ENCODE measurements around the gene HTR6.

Gene HTR6

GRCh38 chr1:19689856-19690255, 25.2 kb downstream of the HTR6 start:
- no peak for DNase-seq

DNA sequence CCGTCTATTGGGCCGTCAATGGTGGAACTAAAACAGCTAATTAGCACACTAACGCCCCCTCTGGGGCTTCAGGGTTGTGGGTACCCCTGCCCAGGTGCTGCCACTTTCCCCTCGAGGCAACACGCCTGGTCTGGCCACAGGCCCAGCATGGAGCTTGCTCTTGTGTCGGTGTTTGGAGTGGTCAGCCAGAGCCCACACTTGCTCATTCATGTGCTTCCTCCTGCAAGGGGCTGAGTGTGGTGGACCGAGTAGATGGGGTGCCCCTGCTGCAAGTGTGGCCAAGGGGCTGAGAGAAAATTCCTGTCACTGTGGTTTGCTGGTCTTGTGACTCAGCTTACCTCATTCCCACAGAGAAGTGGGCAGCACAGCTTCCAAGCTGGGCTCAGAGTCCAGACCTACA, 25.7 kb downstream of the HTR6 start:
- no peak for DNase-seq

DNA sequence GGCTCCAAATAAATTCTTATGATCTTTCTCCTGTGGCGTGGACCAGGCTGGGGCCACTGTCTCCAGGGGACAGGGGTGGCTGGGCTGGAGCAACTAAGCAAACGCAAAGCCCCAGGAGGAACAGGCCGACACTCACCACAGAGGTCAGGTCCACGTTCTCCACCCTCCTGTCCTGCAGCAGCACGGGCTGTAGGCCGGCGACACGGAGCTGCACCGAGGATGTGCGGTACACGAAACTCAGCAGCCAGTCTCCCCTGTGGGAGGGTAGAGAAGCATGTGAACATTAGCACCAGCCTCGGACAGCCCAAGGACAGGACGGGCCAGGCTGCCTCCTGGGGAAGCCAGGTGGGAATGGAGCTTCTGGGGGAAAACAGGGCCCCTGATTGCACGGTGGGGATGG, 29.6 kb downstream of the HTR6 start:
- DNase-seq, result no peak

DNA sequence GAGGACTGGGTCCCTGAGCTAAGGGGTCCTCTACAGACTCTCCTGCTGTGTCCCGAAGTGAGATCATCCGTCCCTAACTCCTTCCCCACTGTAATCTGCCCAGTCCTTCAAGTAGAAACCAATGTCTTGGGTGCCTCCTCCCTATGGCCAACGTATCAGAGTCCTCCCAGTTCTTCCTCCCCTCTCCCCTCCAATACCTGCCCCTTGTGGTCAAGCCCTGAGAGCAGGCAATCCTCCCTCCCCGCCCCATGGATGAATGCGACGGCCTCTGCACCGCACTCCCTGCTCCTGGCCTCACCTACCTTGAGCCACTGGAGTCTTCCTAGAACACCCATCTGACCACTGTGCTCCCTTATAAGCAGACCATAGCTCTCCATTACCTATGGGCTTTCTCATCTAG, 31.1 kb downstream of the HTR6 start:
- no peak for DNase-seq

GRCh38 chr1:19696820-19697219, 32.1 kb downstream of the HTR6 start:
- DNase-seq, result no peak

DNA sequence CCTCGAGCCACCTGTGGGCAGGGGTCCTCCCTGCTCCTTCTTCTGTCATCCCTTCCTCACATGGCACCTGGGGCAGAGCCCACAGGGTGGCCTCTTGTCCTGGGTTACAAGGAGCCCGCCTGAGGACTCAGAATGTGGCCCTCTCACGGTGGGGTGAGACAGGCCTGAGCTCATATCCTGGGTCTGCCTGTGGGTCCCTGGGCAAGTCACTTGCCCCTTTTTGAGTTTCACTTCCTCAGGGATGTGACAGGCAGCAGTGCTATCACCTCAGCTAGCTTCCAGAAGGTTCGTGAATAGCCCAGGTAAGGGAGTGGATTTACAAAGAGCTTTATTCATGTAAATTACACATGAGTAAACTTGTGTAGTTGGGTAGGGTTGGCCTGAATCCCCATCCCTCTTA, 33.5 kb downstream of the HTR6 start:
- no peak for DNase-seq

- no peak for DNase-seq
Measured at GRCh38 chr1:19700079-19700777, 35.6 kb downstream of the HTR6 start.

DNA sequence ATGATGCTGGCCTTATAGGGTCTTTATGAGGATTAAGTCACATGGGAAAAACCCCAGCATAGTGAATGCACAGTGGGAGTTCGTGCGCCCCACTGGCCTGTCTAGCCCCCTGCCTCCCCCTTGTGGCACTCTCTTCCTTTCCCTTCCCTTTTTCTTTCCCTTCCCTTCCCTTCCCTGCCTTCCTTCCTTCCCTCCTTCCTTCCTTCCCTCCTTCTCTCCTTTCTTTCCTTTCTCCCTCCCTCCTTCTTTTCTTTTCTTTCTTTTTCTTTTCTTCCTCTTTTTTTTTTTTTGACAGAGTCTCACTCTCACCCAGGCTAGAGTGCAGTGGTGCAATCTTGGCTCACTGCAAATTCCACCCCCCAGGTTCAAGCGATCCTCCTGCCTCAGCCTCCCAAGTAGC, 38.6 kb downstream of the HTR6 start:
- DNase-seq, result no peak

GRCh38 chr1:19704247-19705113, 39.8 kb downstream of the HTR6 start:
- peak in 4 of 5 donors; percentile 14 to 59 (median 38) for DNase-seq

GRCh38 chr1:19705464-19705863, 40.8 kb downstream of the HTR6 start:
- DNase-seq, result no peak

GRCh38 chr1:19706136-19706535, 41.5 kb downstream of the HTR6 start:
- no peak for DNase-seq

DNA sequence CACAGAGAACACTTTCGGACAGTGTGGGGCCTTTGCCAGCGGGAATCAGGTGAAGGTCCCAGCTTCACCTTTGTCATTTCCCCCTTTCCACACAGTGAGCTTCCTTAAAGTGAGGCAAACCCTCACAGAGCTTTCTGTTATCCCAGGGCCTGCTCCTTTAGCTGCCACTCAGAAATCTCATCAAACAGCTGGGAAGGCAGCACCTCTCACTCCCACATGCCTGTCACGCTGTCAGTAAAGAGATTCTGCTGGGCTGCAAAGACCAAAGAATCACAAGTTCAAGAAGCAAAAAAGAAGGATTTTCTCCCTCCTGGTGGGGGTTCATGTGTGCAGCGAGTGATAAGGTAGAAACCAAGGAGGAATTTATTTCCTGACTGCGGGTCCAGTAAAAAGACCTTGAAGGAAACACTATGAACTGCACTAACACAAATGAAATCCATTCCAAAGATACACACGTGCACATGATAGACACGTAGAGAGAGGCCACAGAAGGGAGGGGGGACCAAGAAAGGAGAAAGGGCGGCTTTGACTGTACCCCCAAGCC, 44.0 kb downstream of the HTR6 start:
- no peak for DNase-seq

- DNase-seq, result no peak
Measured at GRCh38 chr1:19709260-19709793, 44.7 kb downstream of the HTR6 start.

DNA sequence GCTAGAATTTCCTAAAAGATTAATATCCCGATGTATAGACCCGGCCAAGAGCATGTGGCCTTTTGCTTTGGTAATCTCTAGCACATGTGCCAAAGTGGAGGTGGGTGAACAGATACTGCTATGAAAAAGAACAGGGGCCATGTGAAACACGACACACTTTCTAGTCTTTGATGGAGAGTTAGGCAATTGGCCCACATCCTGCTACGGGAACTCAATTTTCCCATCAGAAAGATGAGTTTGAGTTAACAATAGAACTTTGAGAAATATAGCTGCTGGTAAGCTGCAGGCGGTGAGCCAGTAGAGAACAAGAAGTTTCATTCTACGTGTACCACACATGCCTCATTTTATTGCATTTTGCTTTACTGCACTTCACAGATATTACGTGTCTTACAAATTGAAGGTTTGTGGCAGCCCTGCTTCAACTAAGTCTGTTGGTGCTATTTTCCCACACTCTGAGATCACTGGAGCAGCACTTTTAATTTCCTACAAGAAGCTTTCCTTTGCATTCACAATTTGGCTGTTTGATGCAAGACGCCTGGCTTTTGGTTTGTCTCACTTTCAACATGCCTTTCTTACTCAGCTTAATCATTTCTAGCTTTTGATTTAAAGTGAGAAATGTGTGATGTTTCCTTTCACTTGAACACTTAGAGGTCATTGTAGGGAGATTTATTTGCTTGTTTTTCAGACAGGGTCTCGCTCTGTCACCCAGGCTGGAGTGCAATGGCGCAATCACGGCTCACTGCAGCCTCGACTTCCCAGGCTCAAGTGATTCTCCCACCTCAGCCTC, 46.3 kb downstream of the HTR6 start:
- peak in 1 of 5 donors; percentile 68 for DNase-seq

- no peak for DNase-seq
Measured at GRCh38 chr1:19712928-19713327, 48.3 kb downstream of the HTR6 start.

- DNase-seq, result peak; percentile 57 to 81 (median 70)
Measured at GRCh38 chr1:19715334-19716203, 50.9 kb downstream of the HTR6 start.

GRCh38 chr1:19717467-19717866, 52.8 kb downstream of the HTR6 start:
- no peak for DNase-seq

GRCh38 chr1:19720174-19720573, 55.5 kb downstream of the HTR6 start:
- no peak for DNase-seq

- no peak for DNase-seq
Measured at GRCh38 chr1:19720973-19721372, 56.3 kb downstream of the HTR6 start.

DNA sequence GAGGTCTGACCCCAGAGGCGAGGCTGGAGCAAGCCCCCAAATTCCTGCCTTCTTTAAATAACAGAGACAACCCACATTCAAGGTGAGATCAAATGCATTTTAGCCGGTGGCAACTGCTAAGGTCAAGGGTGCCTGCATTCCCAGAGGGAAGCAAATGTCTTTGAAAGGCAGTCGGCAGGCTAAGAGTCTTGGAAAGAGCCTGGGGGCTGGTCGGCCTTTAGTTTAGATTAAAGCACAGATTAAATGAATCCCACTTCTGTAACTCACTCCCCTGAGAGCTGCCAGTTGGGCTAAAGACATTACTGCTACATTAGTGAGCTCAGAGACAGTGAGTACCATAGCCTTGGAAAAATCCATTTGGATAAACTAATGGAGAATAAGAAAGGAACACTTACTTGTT, 59.2 kb downstream of the HTR6 start:
- no peak for DNase-seq

- no peak for DNase-seq
Measured at GRCh38 chr1:19725606-19726005, 60.9 kb downstream of the HTR6 start.
